HL-60 (cell line): Measurements from ENCODE around the gene ZNF511.

ENCODE experiments used
- DNase-seq, 2 experiments: peaks; one replicate each; pipeline ENCODE4 v3.0.0-alpha.2; 2010 to 2020; ENCODE audit warnings: low read depth in 1 of 2, low spot score in 1 of 2
- H3K27ac ChIP-seq: fragments of 250-450 bp; sonication (Bioruptor Pico); replicated peaks from 2 replicates; pipeline ENCODE4 v1.5.1; 2020; ENCODE audit warnings: mild to moderate bottlenecking, moderate library complexity
- H3K27me3 ChIP-seq: fragments of 250-450 bp; sonication (Bioruptor Pico); 2 replicates; pipeline ENCODE4 v1.5.1; 2021; ENCODE audit warnings: mild to moderate bottlenecking, moderate library complexity; ENCODE audit not compliant: insufficient read depth, poor library complexity, severe bottlenecking
- H3K4me3 ChIP-seq: replicated peaks from 2 replicates; pipeline ENCODE4 v1.5.1; 2011; ENCODE audit warnings: mild to moderate bottlenecking, control low read depth, low read length; ENCODE audit not compliant: insufficient read depth
- CTCF ChIP-seq: IDR thresholded peaks from one replicate; pipeline ENCODE4 v1.5.1; 2011; ENCODE audit warnings: low read length, control low read depth, inconsistent platforms; ENCODE audit not compliant: insufficient read depth
- GABPA ChIP-seq: IDR thresholded peaks from 2 replicates; pipeline ENCODE4 v1.6.1; 2012; ENCODE audit warnings: low read depth
- POLR2AphosphoS5 ChIP-seq: IDR thresholded peaks from 2 replicates; pipeline ENCODE4 v1.6.1; 2012; ENCODE audit warnings: low read depth
- SPI1 ChIP-seq: IDR thresholded peaks from 2 replicates; pipeline ENCODE4 v1.6.1; 2012; ENCODE audit warnings: low read depth, mild to moderate bottlenecking, borderline replicate concordance
- TF ChIP-seq, protein P1 (sequence below): IDR thresholded peaks from 2 replicates; pipeline ENCODE4 v1.6.1; 2012; ENCODE audit warnings: low read depth; ENCODE audit not compliant: insufficient replicate concordance

The ZNF511 gene

GRCh38 chr10:133349160-133349568 is 40.5 kb downstream of the ZNF511 start:
- no peak overlapping the region for H3K4me3 ChIP-seq
- H3K27me3 ChIP-seq: peaks cover 5% of the 10 kb centered on the region
- no peak overlapping the region for H3K27ac ChIP-seq
- DNase-seq: no peak
- TF ChIP-seq GABPA (no peak), SPI1 (no peak), CTCF (no peak), POLR2AphosphoS5 (no peak)
- TF ChIP-seq, protein P1, sequence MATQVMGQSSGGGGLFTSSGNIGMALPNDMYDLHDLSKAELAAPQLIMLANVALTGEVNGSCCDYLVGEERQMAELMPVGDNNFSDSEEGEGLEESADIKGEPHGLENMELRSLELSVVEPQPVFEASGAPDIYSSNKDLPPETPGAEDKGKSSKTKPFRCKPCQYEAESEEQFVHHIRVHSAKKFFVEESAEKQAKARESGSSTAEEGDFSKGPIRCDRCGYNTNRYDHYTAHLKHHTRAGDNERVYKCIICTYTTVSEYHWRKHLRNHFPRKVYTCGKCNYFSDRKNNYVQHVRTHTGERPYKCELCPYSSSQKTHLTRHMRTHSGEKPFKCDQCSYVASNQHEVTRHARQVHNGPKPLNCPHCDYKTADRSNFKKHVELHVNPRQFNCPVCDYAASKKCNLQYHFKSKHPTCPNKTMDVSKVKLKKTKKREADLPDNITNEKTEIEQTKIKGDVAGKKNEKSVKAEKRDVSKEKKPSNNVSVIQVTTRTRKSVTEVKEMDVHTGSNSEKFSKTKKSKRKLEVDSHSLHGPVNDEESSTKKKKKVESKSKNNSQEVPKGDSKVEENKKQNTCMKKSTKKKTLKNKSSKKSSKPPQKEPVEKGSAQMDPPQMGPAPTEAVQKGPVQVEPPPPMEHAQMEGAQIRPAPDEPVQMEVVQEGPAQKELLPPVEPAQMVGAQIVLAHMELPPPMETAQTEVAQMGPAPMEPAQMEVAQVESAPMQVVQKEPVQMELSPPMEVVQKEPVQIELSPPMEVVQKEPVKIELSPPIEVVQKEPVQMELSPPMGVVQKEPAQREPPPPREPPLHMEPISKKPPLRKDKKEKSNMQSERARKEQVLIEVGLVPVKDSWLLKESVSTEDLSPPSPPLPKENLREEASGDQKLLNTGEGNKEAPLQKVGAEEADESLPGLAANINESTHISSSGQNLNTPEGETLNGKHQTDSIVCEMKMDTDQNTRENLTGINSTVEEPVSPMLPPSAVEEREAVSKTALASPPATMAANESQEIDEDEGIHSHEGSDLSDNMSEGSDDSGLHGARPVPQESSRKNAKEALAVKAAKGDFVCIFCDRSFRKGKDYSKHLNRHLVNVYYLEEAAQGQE: no peak

- Histone ChIP-seq H3K4me3 (no peak overlapping the region), H3K27ac (no peak overlapping the region), H3K27me3 (peaks cover 5% of the 10 kb centered on the region)
- no peak for DNase-seq
- TF ChIP-seq GABPA (no peak), CTCF (no peak), POLR2AphosphoS5 (no peak), SPI1 (no peak)
- TF ChIP-seq, protein P1: no peak
Measured at GRCh38 chr10:133349577-133350011, 40.9 kb downstream of the ZNF511 start.

DNA sequence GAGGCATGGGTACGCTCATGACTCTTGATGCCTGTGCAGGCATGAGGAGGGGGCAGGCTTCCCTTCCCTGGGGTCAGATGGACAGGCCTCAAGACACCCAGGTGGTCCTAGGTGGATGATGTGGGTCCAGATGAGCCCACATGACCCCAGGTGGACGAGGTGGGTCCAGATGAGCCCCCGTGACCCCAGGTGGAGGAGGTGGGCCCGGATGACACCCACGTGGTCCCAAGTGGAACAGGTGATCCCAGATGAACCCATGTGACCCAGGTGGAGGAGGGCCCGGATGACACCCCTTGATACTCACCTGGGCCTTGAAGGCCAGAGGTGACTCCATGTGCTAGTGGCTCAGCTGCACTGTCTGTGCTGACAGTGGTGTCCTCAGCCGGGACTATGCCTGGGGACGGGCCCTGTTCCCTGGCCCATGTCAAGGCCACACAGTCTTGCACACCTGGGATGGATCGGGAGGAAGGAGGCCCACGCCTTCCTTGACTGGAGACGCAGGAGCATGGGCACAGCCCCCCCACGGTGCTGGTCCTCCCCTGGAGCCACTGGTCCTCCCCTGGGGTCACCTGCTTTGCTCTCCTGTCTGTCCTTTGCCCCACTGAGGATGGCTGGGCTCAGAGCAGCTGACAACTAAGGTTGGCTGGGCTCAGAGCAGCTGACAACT is 41.7 kb downstream of the ZNF511 start:
- no peak for DNase-seq
- H3K4me3 ChIP-seq: no peak overlapping the region
- H3K27ac ChIP-seq: no peak overlapping the region
- H3K27me3 ChIP-seq: peaks cover 5% of the 10 kb centered on the region
- no peak; the same call in 1 of the 2 replicates for TF ChIP-seq POLR2AphosphoS5

DNA sequence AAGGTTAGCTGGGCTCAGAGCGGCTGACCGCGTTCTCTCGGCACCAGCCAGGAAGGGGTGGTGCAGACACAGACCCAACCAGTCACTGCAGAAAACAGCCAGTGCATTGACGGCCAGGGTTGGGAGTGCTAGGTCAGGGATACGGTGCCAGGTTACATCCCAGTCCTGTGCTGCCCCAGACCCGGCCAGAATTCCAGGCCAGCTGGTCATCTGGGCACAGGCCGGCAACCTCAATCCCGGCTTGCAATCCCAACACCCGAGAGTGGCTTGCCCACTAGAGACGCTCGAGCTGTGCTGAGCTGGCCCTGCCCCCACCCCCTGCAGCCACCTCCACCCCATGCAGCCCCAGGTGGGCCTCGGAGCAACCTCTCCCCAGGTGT is 42.2 kb downstream of the ZNF511 start:
- peaks cover 5% of the 10 kb centered on the region for H3K27me3 ChIP-seq
- TF ChIP-seq CTCF: no peak
- H3K27ac ChIP-seq: no peak overlapping the region
- no peak for DNase-seq
- no peak overlapping the region for H3K4me3 ChIP-seq
